GM13976 (cell line): Measurements from ENCODE around the gene NF2.

Source experiments
- DNase-seq: peaks from one replicate; pipeline ENCODE4 v3.0.0; 2012; ENCODE audit warnings: low spot score
- in situ Hi-C: fragments of 300-500 bp; cut with MboI; formaldehyde crosslinking; loops from one replicate; pipeline ENCODE4 v1.12.0; 2022; ENCODE audit warnings: low sequenced_read_pairs, mixed read lengths, inconsistent platforms; ENCODE audit not compliant: unreplicated experiment
- TF ChIP-seq, protein P1 (sequence below): IDR thresholded peaks from 2 replicates; pipeline ENCODE4 v1.5.1; 2012; ENCODE audit warnings: borderline replicate concordance, mild to moderate bottlenecking; ENCODE audit not compliant: insufficient read depth; ENCODE audit errors: extremely low read depth, missing control alignments, control extremely low read depth

Gene NF2

GRCh38 chr22:29734838-29735237 lies 131.4 kb downstream of the NF2 start:
- TF ChIP-seq, protein P1, sequence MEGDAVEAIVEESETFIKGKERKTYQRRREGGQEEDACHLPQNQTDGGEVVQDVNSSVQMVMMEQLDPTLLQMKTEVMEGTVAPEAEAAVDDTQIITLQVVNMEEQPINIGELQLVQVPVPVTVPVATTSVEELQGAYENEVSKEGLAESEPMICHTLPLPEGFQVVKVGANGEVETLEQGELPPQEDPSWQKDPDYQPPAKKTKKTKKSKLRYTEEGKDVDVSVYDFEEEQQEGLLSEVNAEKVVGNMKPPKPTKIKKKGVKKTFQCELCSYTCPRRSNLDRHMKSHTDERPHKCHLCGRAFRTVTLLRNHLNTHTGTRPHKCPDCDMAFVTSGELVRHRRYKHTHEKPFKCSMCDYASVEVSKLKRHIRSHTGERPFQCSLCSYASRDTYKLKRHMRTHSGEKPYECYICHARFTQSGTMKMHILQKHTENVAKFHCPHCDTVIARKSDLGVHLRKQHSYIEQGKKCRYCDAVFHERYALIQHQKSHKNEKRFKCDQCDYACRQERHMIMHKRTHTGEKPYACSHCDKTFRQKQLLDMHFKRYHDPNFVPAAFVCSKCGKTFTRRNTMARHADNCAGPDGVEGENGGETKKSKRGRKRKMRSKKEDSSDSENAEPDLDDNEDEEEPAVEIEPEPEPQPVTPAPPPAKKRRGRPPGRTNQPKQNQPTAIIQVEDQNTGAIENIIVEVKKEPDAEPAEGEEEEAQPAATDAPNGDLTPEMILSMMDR: no peak
- in situ Hi-C loops: no loop called here
- no peak for DNase-seq

DNA sequence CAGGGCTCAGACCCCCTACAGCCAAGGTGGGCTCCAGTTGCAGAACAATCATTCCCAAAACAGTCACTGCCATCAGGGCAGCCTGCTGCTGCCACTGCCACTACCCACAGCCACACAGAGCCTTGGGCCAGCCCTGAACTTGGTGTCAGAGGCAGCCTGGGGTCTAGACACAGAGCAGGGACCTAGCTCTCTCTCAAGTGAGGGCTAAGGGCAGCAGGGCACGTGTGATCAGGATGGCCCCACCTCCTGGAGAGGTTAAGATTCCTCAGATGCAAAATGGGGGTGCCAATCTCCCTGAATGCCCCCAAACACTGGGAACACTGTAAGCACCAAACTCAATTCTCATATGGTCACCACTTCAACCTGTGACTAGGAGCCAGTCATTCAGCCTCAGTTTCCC lies 132.0 kb downstream of the NF2 start:
- DNase-seq: no peak
- TF ChIP-seq, protein P1: no peak
- in situ Hi-C loops: no loop called here

GRCh38 chr22:29737251-29738117 lies 134.1 kb downstream of the NF2 start:
- in situ Hi-C loops: no loop called here
- no peak for DNase-seq
- TF ChIP-seq, protein P1: no peak

- in situ Hi-C loops: no loop called here
- DNase-seq: no peak
- TF ChIP-seq, protein P1: no peak
Observed at GRCh38 chr22:29738118-29738815, 134.8 kb downstream of the NF2 start.

DNA sequence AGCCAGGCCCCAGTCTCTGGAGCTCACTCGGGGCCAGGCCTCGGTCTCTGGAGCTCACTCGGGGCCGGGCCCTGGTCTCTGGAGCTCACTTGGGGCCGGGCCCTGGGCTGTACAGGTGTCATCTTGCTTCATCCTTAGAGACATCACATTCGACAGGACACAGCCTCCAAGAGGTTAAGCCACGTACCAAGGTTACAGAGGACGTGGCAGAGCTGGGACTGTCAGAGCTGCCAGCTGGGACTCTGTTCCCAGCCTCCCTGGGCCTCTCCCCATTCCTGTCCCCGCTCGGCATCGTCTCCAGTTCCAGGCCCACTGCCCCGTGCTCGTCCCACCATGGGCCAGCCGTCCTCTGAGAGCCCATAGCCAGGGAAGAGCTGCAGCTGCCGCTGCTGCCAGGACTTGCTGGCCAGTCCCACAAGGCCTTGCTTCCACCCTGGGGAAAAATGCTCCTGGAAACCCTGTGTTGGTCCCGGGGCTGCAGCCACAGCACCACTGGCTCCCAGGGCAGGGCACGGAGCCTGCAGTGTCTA lies 136.0 kb downstream of the NF2 start:
- DNase-seq: no peak
- TF ChIP-seq, protein P1: no peak
- in situ Hi-C loops: no loop called here

- TF ChIP-seq, protein P1: no peak
- in situ Hi-C loops: no loop called here
- DNase-seq: no peak
Observed at GRCh38 chr22:29740216-29740615, 136.8 kb downstream of the NF2 start.
